HEK293 (cell line): ENCODE data around the gene UBE2D3.

Experiments used
- BCL11A ChIP-seq: fragments of 450-650 bp; formaldehyde crosslinking; IDR thresholded peaks from 2 replicates; pipeline ENCODE4 v1.5.1; 2016; ENCODE audit warnings: low read depth, missing biosample characterization, missing genetic modification characterization
- HOXA7 ChIP-seq: sonication (generic); formaldehyde crosslinking; IDR thresholded peaks from 2 replicates; pipeline ENCODE4 v1.8.1; 2022; ENCODE audit warnings: missing genetic modification reagents, borderline replicate concordance
- ZNF248 ChIP-seq: fragments of 450-650 bp; formaldehyde crosslinking; IDR thresholded peaks from 2 replicates; pipeline ENCODE4 v1.5.1; 2017; ENCODE audit warnings: missing biosample characterization, missing genetic modification characterization
- TF ChIP-seq, protein P1 (sequence below): fragments of 450-650 bp; formaldehyde crosslinking; conservative IDR thresholded peaks from 2 replicates; pipeline ENCODE4 v1.5.1; 2016; ENCODE audit warnings: low read depth, missing biosample characterization, missing genetic modification characterization
- TF ChIP-seq, protein P2 (sequence below): fragments of 450-650 bp; formaldehyde crosslinking; IDR thresholded peaks from 2 replicates; pipeline ENCODE4 v1.5.1; 2016; ENCODE audit warnings: missing biosample characterization, missing genetic modification characterization

DNA sequence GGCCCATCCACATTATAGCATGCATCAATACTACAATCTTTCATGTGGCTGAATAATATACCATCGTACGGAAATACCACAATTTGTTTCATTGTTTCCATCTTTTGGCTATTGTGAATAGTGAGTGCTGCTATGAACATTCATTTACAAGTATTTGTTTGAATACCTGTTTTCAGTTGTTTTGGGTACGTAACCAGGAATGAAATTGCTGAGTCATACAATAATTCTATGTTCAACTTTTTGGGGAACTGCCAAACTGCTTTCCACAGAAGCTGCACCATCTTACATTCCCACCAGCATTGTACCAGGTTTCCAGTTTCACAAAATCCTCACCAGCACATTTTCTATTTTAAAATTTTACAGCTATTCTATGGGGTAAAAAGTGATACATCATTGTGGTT is 38.0 kb downstream of the UBE2D3 start:
- TF ChIP-seq BCL11A (tag by site-specific recombination) (no peak), HOXA7 (CRISPR knock-in tag) (no peak), ZNF248 (tag by site-specific recombination) (no peak)
- TF ChIP-seq, protein P1, sequence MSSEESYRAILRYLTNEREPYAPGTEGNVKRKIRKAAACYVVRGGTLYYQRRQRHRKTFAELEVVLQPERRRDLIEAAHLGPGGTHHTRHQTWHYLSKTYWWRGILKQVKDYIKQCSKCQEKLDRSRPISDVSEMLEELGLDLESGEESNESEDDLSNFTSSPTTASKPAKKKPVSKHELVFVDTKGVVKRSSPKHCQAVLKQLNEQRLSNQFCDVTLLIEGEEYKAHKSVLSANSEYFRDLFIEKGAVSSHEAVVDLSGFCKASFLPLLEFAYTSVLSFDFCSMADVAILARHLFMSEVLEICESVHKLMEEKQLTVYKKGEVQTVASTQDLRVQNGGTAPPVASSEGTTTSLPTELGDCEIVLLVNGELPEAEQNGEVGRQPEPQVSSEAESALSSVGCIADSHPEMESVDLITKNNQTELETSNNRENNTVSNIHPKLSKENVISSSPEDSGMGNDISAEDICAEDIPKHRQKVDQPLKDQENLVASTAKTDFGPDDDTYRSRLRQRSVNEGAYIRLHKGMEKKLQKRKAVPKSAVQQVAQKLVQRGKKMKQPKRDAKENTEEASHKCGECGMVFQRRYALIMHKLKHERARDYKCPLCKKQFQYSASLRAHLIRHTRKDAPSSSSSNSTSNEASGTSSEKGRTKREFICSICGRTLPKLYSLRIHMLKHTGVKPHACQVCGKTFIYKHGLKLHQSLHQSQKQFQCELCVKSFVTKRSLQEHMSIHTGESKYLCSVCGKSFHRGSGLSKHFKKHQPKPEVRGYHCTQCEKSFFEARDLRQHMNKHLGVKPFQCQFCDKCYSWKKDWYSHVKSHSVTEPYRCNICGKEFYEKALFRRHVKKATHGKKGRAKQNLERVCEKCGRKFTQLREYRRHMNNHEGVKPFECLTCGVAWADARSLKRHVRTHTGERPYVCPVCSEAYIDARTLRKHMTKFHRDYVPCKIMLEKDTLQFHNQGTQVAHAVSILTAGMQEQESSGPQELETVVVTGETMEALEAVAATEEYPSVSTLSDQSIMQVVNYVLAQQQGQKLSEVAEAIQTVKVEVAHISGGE (tag by site-specific recombination), result no peak
- TF ChIP-seq, protein P2, sequence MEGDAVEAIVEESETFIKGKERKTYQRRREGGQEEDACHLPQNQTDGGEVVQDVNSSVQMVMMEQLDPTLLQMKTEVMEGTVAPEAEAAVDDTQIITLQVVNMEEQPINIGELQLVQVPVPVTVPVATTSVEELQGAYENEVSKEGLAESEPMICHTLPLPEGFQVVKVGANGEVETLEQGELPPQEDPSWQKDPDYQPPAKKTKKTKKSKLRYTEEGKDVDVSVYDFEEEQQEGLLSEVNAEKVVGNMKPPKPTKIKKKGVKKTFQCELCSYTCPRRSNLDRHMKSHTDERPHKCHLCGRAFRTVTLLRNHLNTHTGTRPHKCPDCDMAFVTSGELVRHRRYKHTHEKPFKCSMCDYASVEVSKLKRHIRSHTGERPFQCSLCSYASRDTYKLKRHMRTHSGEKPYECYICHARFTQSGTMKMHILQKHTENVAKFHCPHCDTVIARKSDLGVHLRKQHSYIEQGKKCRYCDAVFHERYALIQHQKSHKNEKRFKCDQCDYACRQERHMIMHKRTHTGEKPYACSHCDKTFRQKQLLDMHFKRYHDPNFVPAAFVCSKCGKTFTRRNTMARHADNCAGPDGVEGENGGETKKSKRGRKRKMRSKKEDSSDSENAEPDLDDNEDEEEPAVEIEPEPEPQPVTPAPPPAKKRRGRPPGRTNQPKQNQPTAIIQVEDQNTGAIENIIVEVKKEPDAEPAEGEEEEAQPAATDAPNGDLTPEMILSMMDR, result no peak
